Upper lobe of right lung (tissue), 1 donor: ENCODE results near the gene DPYD. TPM values are rescaled to one million over a fixed set of nuclear protein-coding genes. Genes with fewer than 3 reads are reported as not detected.

Experiments
- ATAC-seq: fragments of 200-7000 bp; cut with Tn5 transposase; one replicate; pipeline ENCODE4 v1.9.1; 2020; ENCODE audit warnings: mild to moderate bottlenecking, moderate library complexity
- DNase-seq: peaks from one replicate; pipeline ENCODE4 v3.0.0-alpha.2; 2020
- H3K27ac ChIP-seq: fragments of 200-600 bp; one replicate; pipeline ENCODE4 v1.8.0; 2022
- H3K27me3 ChIP-seq: fragments of 200-600 bp; one replicate; pipeline ENCODE4 v1.8.0; 2022; ENCODE audit warnings: mild to moderate bottlenecking
- H3K36me3 ChIP-seq: fragments of 200-600 bp; one replicate; pipeline ENCODE4 v1.8.0; 2022
- H3K4me1 ChIP-seq: fragments of 200-600 bp; one replicate; pipeline ENCODE4 v1.8.0; 2022
- H3K4me3 ChIP-seq: fragments of 200-600 bp; one replicate; pipeline ENCODE4 v1.8.0; 2022; ENCODE audit warnings: mild to moderate bottlenecking
- H3K9me3 ChIP-seq: fragments of 200-600 bp; one replicate; pipeline ENCODE4 v1.8.0; 2022
- intact Hi-C: fragments of 100-400 bp; cut with DNase I; formaldehyde crosslinking; loops from one replicate; pipeline ENCODE4 v1.11.0; 2022
- total RNA-seq: library from RNA; stranded (reverse); fragmentation: NEBNext Ultra II Directional; extraction: Animal tissue kit (Norgen Biotek cat#: 25700); gene quantifications from one replicate; pipeline ENCODE4 v1.2.1, GENCODE V29; 2021
- TF ChIP-seq, protein P1 (sequence below): fragments of 200-600 bp; IDR thresholded peaks from one replicate; pipeline ENCODE4 v1.8.0; 2022; ENCODE audit warnings: antibody characterized with exemption
- donor health status: DM: no; HTN: yes; CAD: no; lungs with severe emphysema.

DPYD gene
- total RNA-seq, 1 donor from 2014 or later = 82.7 TPM

DNA sequence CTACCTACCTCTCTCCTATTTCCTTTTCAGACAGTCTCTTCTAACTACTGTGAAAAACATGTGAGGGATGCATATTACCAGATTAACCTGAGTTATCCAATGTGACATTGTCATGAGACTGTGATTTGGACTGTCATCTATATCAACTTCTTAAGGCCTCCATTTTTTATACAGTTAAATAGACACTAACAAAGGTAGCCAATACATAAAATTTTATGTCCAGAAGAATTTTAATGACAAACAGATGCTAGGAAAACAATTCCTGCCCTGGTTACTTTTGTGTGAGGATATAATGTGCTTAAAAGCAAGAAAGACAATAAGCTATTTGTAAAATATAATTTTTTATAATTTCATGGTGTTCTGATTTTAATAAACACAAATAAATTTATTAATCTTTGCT is 136.2 kb downstream of the DPYD start:
- TF ChIP-seq, protein P1, sequence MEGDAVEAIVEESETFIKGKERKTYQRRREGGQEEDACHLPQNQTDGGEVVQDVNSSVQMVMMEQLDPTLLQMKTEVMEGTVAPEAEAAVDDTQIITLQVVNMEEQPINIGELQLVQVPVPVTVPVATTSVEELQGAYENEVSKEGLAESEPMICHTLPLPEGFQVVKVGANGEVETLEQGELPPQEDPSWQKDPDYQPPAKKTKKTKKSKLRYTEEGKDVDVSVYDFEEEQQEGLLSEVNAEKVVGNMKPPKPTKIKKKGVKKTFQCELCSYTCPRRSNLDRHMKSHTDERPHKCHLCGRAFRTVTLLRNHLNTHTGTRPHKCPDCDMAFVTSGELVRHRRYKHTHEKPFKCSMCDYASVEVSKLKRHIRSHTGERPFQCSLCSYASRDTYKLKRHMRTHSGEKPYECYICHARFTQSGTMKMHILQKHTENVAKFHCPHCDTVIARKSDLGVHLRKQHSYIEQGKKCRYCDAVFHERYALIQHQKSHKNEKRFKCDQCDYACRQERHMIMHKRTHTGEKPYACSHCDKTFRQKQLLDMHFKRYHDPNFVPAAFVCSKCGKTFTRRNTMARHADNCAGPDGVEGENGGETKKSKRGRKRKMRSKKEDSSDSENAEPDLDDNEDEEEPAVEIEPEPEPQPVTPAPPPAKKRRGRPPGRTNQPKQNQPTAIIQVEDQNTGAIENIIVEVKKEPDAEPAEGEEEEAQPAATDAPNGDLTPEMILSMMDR = no peak
- DNase-seq (no peak), ATAC-seq (no peak)
- no peak overlapping the region for H3K27ac ChIP-seq
- H3K36me3 ChIP-seq = no peaks in the 10 kb centered on the region
- intact Hi-C loops = no loop called here
- no peaks in the 10 kb centered on the region for H3K9me3 ChIP-seq
- H3K4me1 ChIP-seq = no peaks in the 10 kb centered on the region
- no peaks in the 10 kb centered on the region for H3K27me3 ChIP-seq
- H3K4me3 ChIP-seq = no peak overlapping the region

DNA sequence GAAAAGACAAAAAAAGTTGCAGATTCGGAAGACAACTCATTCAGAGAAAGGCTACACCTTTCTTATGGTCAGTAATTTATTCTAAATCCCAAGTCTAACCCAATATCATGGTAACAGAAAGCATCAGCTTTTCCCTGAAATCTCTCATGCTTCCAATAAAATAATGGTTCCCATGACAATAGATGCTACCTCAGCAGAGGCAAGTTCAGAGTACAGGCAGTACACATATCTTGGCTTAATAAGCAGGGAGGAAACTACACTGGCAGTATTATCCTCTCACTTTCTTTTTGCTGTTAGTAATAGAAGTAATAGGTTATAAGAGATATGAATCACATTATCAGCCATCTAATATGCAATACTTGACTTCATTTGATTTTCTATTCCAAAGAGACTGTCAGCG is 137.1 kb downstream of the DPYD start:
- intact Hi-C loops = no loop called here
- ATAC-seq = no peak

DNA sequence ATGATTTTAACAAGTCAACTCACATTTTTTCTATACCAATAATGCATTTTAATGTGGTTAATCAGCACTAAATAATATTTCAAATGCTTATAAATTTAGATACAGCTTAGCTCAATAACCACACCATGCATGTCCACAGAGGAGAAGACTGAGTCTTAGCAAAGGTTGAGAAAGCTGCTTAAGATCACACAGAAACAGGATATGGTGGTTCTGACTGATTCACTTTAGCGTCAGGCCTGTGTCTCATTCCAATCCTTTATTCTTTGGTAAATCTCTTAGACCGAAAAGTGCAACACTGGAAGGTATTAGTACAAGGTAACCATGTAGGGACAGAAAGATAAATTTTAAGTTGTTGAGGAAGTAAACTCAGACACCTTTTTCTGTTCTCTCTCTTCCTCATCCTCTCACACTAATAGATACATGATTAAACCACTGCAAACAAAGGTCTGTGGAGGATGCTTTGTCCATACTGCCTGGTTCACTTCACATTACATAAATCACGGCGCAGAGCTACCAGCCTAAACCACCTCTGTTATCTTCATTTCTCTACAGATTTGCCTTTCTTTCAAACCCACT is 139.0 kb downstream of the DPYD start:
- Histone ChIP-seq H3K4me3 (no peak overlapping the region), H3K27me3 (no peaks in the 10 kb centered on the region), H3K36me3 (no peaks in the 10 kb centered on the region), H3K27ac (no peak overlapping the region), H3K9me3 (no peaks in the 10 kb centered on the region), H3K4me1 (no peaks in the 10 kb centered on the region)
- TF ChIP-seq, protein P1 = no peak
- intact Hi-C loops = no loop called here
- DNase-seq = no peak
- ATAC-seq = no peak

More for the DNA sequence above, 137.1 kb downstream of the DPYD start:
- DNase-seq = no peak
- H3K4me3 ChIP-seq = no peak overlapping the region
- TF ChIP-seq, protein P1 = no peak
- H3K27ac ChIP-seq = no peak overlapping the region
- no peaks in the 10 kb centered on the region for H3K27me3 ChIP-seq
- H3K36me3 ChIP-seq = no peaks in the 10 kb centered on the region
- H3K4me1 ChIP-seq = no peaks in the 10 kb centered on the region
- H3K9me3 ChIP-seq = no peaks in the 10 kb centered on the region

DNA sequence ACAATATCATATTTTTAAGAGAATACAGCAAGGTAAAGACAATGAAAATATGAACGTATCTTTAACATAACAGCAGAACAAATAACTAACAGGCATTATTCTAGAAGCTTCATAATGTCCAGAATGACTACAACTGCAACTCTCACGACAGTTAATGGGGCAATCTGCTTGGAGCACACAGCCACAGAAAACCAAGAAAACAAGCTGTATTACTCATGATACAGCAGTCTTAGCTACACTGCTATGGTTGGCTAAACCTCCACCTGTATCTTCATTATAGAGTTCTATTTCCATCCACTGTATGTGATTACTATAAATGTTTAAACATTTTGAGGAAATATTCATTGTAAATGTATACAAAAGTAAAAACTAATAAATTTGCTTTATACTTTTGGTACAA is 139.9 kb downstream of the DPYD start:
- ATAC-seq = no peak
- no peaks in the 10 kb centered on the region for H3K9me3 ChIP-seq
- H3K4me1 ChIP-seq = no peaks in the 10 kb centered on the region
- TF ChIP-seq, protein P1 = no peak
- no peak overlapping the region for H3K27ac ChIP-seq
- H3K36me3 ChIP-seq = peaks cover 4% of the 10 kb centered on the region
- intact Hi-C loops = no loop called here
- no peak for DNase-seq
- no peak overlapping the region for H3K4me3 ChIP-seq
- H3K27me3 ChIP-seq = no peaks in the 10 kb centered on the region

DNA sequence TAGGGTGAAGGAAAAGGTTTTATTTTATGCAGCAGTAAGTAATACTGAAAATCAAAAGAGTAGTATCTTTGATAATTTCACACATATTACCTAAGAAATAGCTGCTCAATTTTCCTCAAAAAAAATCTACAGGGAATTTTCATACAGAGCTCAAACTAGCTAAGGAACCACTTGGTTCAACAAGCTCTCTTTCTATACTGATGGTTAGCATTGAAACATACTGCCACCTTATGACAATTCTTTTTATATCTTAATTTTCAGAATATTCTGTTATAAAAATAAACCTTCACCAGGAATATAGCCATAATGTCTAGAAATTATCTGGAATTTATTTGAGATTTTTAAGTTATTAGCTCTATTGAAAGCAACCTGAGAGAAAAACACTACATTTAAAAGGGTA is 142.1 kb downstream of the DPYD start:
- DNase-seq = no peak
- no peak overlapping the region for H3K27ac ChIP-seq
- intact Hi-C loops = no loop called here
- TF ChIP-seq, protein P1 = no peak
- no peaks in the 10 kb centered on the region for H3K27me3 ChIP-seq
- peaks cover 8% of the 10 kb centered on the region for H3K36me3 ChIP-seq
- no peak for ATAC-seq
- H3K4me3 ChIP-seq = no peak overlapping the region
- H3K9me3 ChIP-seq = no peaks in the 10 kb centered on the region
- no peaks in the 10 kb centered on the region for H3K4me1 ChIP-seq

DNA sequence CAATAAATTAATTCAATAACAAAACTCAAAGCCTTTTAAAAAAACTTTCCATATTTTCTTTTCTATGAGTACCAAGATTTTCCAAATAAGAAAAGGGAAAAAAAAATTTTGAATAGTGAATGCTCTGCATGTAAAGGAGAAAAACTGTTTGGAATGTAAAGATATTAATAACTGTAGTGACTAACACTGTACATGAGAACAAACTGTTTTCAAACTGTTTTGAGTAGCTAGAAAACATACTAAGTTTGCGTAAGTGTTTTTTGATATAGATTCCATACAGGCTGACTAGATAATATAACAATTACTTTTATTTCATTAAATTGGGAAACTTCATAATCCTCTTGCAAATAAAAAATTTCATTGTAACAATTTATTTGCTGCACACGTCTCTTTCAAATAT is 150.5 kb downstream of the DPYD start:
- Histone ChIP-seq H3K4me3 (no peak overlapping the region), H3K27me3 (no peaks in the 10 kb centered on the region), H3K27ac (no peak overlapping the region), H3K9me3 (no peaks in the 10 kb centered on the region), H3K36me3 (no peaks in the 10 kb centered on the region), H3K4me1 (no peaks in the 10 kb centered on the region)
- intact Hi-C loops = no loop called here
- DNase-seq (no peak), ATAC-seq (no peak)
- TF ChIP-seq, protein P1 = no peak
